HG03064 (cell line): ENCODE measurements around the gene PGM5.

Experiments
- ATAC-seq: cut with Tn5 transposase; IDR thresholded peaks from one replicate; pipeline ENCODE4 v1.9.1; 2021; ENCODE audit warnings: low read depth; ENCODE audit not compliant: unreplicated experiment

The PGM5 gene

GRCh38 chr9:68562461-68562860 lies 206.1 kb downstream of the PGM5 start:
- ATAC-seq: no peak

DNA sequence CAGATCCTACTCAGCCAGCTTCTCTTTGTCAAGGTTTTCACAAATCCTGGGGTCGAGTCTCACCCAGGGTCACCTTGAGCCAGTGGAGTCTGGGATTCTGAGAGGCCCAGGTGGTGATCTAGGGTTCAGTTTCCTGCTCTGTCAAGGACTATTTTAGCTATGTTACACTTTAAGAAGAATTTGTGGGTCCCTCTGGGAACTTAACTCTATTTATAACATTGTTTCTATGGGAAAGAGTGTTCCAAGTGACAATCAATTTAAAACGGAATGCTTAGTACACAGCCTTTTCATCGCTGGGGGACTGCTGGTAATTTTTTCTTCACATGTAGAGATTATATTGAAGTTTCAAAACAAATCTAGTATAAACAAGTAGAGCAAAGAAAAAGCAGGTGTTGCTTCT lies 211.2 kb downstream of the PGM5 start:
- no peak for ATAC-seq

DNA sequence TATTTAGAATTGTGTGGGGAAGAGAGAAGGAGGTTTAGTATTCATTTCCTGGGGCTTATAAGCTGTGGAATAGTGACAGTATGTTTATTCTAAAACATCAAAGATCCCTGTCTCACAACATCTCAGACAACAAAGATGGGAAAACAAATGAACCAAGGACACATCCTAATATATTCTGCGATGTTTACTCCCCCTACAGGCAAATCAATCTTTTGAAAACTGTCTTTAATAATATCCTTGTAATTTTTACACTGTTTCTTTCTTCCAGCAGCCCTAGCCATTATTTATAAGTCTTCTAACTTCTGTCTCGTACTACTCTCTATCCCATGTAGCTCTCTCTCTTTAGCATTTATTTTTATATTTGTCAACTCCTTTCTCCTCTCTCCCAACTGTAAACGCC lies 217.7 kb downstream of the PGM5 start:
- ATAC-seq: no peak

DNA sequence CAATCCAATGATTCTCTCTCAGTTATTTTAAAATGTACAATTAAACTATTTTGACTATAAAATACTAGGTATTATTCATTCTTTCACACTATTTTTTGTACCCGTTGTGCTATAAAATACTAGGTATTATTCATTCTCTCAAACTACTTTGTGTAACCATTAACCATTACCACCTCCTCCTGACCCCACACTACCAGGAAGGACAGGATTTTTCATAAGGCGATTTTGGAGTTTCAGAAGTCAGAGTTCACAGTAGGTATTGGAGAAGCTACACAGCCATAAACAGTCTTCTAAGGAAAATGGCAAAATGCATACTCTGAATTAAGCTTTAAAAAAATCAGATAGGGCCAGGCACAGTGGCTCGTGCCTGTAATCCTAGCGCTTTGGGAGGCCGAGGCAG lies 219.4 kb downstream of the PGM5 start:
- no peak for ATAC-seq

- ATAC-seq: peak; percentile 91
These were observed 221.6 kb downstream of the PGM5 start for GRCh38 chr9:68577774-68578591.
